Panc1 (cell line): ENCODE results near the gene RETREG1. TPM values are rescaled to one million over a fixed set of nuclear protein-coding genes. Genes with fewer than 3 reads are reported as not detected.

ENCODE experiments used
- ATAC-seq: fragments of 200-7000 bp; cut with Tn5 transposase; 2 replicates; pipeline ENCODE4 v1.9.1; 2020; ENCODE audit warnings: mild to moderate bottlenecking, moderate library complexity
- BruUV-seq: library from RNA; stranded (reverse); fragments of 400-500 nt; replicated peaks from 2 replicates; lab custom pipeline; 2021; lab: Mats Ljungman, UMichigan
- CTCF ChIA-PET: fragments of 300-600 bp; sonication (Branson Sonifier 250); formaldehyde crosslinking; loops from one replicate; lab custom pipeline; 2022; ENCODE audit warnings: antibody characterized with exemption; lab: Charles Lee
- POLR2A ChIA-PET: fragments of 300-600 bp; sonication (Branson Sonifier 250); formaldehyde crosslinking; loops from one replicate; lab custom pipeline; 2022; ENCODE audit warnings: antibody characterized with exemption; lab: Charles Lee
- DNase-seq: peaks from one replicate; pipeline ENCODE4 v3.0.0-alpha.2; 2010; ENCODE audit warnings: low read depth, low spot score
- H3K27ac ChIP-seq: 2 replicates; pipeline ENCODE4 v1.5.1; 2011; ENCODE audit warnings: mild to moderate bottlenecking, low read length, inconsistent platforms
- H3K27me3 ChIP-seq: fragments of 200-500 bp; sonication (Bioruptor generic); 2 replicates; pipeline ENCODE4 v1.6.0; 2014; ENCODE audit warnings: low read length, inconsistent platforms; ENCODE audit not compliant: control insufficient read depth, insufficient read depth
- H3K36me3 ChIP-seq: fragments of 200-500 bp; sonication (Bioruptor generic); 2 replicates; pipeline ENCODE4 v1.5.1; 2014; ENCODE audit warnings: inconsistent platforms, mild to moderate bottlenecking, low read length, moderate library complexity; ENCODE audit not compliant: control insufficient read depth, insufficient read depth
- H3K4me1 ChIP-seq: 2 replicates; pipeline ENCODE4 v1.5.1; 2011; ENCODE audit warnings: inconsistent platforms, mild to moderate bottlenecking, low read length, moderate library complexity; ENCODE audit not compliant: control insufficient read depth, insufficient read depth
- H3K4me3 ChIP-seq, 2 experiments: 2 replicates each; pipeline ENCODE4 v1.5.1; 2011 to 2012; ENCODE audit warnings: low read depth in 2 of 2, low read length in 2 of 2, mild to moderate bottlenecking in 2 of 2, inconsistent platforms in 1 of 2, moderate library complexity in 1 of 2
- H3K9me3 ChIP-seq: fragments of 200-500 bp; sonication (Bioruptor generic); 2 replicates; pipeline ENCODE4 v1.5.1; 2014; ENCODE audit warnings: low read depth, mild to moderate bottlenecking, inconsistent platforms, low read length, moderate library complexity; ENCODE audit not compliant: control insufficient read depth, insufficient read depth
- CTCF ChIP-seq: fragments of 450-650 bp; IDR thresholded peaks from 2 replicates; pipeline ENCODE4 v1.5.1; 2017; ENCODE audit warnings: mild to moderate bottlenecking
- POLR2AphosphoS5 ChIP-seq: IDR thresholded peaks from 2 replicates; pipeline ENCODE4 v1.6.1; 2012; ENCODE audit warnings: mild to moderate bottlenecking, low read depth, low read length, moderate library complexity
- SIN3A ChIP-seq: IDR thresholded peaks from 2 replicates; pipeline ENCODE4 v1.6.1; 2012; ENCODE audit warnings: low read depth, mild to moderate bottlenecking, low read length, moderate library complexity, borderline replicate concordance; ENCODE audit not compliant: insufficient read depth
- TCF7L2 ChIP-seq: IDR thresholded peaks from 2 replicates; pipeline ENCODE4 v1.6.1; 2011; ENCODE audit warnings: mild to moderate bottlenecking, low read depth, low read length, inconsistent platforms
- in situ Hi-C: cut with HindIII; loops from 2 replicates; pipeline ENCODE4 v1.10.0; 2016; ENCODE audit warnings: low sequenced_read_pairs, low pct_unique_long_range_greater_than_20kb
- intact Hi-C: fragments of 100-400 bp; cut with micrococcal nuclease; formaldehyde crosslinking; loops from one replicate; pipeline ENCODE4 v1.10.0; 2022; ENCODE audit not compliant: unreplicated experiment
- total RNA-seq: library from RNA; stranded (reverse); gene quantifications from one replicate; pipeline ENCODE4 v1.2.1, GENCODE V29; 2021; ENCODE audit not compliant: unreplicated experiment
- TF ChIP-seq, protein P1 (sequence below), 2 experiments: IDR thresholded peaks; 2 replicates each; pipeline ENCODE4 v1.6.1; 2011 to 2012; ENCODE audit warnings: low read depth in 2 of 2, control low read depth in 1 of 2, low read length in 1 of 2, mild to moderate bottlenecking in 1 of 2, moderate library complexity in 1 of 2; ENCODE audit not compliant: insufficient read depth in 1 of 2

RETREG1 gene
- total RNA-seq, 1 experiment from 2014 or later: 0.74 TPM

DNA sequence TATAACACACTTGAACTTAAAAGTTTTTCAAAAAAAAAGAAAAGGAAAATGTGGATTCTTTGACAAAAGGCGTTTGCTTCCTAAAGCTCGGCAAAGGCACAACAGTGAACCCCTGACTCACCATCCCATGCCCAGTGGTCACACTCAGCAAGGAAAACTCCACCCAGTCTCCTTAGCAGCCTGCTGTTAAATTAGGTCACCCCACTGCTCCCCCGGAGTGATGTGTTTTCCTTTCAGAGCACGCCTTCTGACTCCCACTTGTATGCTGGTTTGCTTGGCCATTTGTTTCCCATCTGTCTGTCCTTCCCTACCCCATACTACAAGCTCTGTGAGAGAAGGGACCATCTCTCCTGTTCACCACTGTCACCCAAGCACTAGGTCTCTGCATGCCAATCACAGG, 23.8 kb downstream of the RETREG1 start:
- no peaks in the 10 kb centered on the region for H3K36me3 ChIP-seq
- ChIA-PET CTCF (no interaction called here), POLR2A (no interaction called here)
- BruUV-seq: no TSS peak
- no peak for TF ChIP-seq CTCF
- no peak for TF ChIP-seq SIN3A
- no peak for TF ChIP-seq POLR2AphosphoS5
- TF ChIP-seq, protein P1, sequence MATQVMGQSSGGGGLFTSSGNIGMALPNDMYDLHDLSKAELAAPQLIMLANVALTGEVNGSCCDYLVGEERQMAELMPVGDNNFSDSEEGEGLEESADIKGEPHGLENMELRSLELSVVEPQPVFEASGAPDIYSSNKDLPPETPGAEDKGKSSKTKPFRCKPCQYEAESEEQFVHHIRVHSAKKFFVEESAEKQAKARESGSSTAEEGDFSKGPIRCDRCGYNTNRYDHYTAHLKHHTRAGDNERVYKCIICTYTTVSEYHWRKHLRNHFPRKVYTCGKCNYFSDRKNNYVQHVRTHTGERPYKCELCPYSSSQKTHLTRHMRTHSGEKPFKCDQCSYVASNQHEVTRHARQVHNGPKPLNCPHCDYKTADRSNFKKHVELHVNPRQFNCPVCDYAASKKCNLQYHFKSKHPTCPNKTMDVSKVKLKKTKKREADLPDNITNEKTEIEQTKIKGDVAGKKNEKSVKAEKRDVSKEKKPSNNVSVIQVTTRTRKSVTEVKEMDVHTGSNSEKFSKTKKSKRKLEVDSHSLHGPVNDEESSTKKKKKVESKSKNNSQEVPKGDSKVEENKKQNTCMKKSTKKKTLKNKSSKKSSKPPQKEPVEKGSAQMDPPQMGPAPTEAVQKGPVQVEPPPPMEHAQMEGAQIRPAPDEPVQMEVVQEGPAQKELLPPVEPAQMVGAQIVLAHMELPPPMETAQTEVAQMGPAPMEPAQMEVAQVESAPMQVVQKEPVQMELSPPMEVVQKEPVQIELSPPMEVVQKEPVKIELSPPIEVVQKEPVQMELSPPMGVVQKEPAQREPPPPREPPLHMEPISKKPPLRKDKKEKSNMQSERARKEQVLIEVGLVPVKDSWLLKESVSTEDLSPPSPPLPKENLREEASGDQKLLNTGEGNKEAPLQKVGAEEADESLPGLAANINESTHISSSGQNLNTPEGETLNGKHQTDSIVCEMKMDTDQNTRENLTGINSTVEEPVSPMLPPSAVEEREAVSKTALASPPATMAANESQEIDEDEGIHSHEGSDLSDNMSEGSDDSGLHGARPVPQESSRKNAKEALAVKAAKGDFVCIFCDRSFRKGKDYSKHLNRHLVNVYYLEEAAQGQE (IDR thresholded peaks at IDR 0.05; ENCODE audit: insufficient read depth in 1 of 2, low read depth in 2 of 2, low read length in 1 of 2): no peak
- TF ChIP-seq TCF7L2: no peak
- DNase-seq (no peak), ATAC-seq (no peak)
- H3K9me3 ChIP-seq: no peaks in the 10 kb centered on the region
- no peak overlapping the region for H3K4me3 ChIP-seq
- H3K27ac ChIP-seq: no peak overlapping the region
- intact Hi-C loops: no loop called here
- no peaks in the 10 kb centered on the region for H3K27me3 ChIP-seq
- in situ Hi-C loops: no loop called here
- no peaks in the 10 kb centered on the region for H3K4me1 ChIP-seq

DNA sequence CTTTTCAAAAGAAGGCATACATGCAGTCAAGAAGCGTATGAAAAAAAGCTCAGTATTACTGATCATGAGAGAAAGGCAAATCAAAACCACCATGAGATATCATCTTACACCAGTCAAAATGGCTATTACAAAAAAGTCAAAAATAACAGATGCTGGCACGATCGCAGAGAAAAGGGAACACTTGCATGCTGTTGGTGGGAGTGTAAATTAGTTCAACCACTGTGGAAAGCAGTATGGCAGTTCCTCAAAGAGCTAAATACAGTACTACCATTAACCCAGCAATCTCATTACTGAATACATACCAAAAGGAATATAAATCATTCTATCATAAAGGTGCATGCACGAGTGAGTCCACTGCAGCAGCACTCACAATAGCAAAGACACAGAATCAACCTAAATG, 24.5 kb downstream of the RETREG1 start:
- no peak overlapping the region for H3K27ac ChIP-seq
- H3K4me3 ChIP-seq: no peak overlapping the region
- no peaks in the 10 kb centered on the region for H3K27me3 ChIP-seq
- no peaks in the 10 kb centered on the region for H3K9me3 ChIP-seq
- no peaks in the 10 kb centered on the region for H3K36me3 ChIP-seq
- intact Hi-C loops: no loop called here
- ATAC-seq: no peak
- BruUV-seq: no TSS peak
- POLR2A ChIA-PET: no interaction called here
- DNase-seq: no peak
- H3K4me1 ChIP-seq: no peaks in the 10 kb centered on the region
- in situ Hi-C loops: no loop called here
- CTCF ChIA-PET: no interaction called here
- TF ChIP-seq, protein P1 (IDR thresholded peaks at IDR 0.05; ENCODE audit: insufficient read depth in 1 of 2, low read depth in 2 of 2, low read length in 1 of 2): no peak
- TF ChIP-seq CTCF (no peak), POLR2AphosphoS5 (no peak), TCF7L2 (no peak), SIN3A (no peak)
